Duodenal mucosa (tissue), 2 donors: ENCODE results near the gene SREBF1.
"Not testable (repeated sequence)": the region's sequence is repeated elsewhere in the genome, so short reads cannot be mapped to it uniquely, and the experiment has no call there.

ENCODE experiments used
- H3K27ac ChIP-seq: one replicate; pipeline ENCODE4 v1.7.0; 2013; ENCODE audit warnings: low read depth, low read length
- H3K27me3 ChIP-seq, 2 donors: one replicate each; pipeline ENCODE4 v1.7.0; 2013; ENCODE audit warnings: low read length in 2 of 2, control low read depth in 1 of 2; ENCODE audit not compliant: insufficient read depth in 2 of 2, control insufficient read depth in 1 of 2
- H3K36me3 ChIP-seq, 2 donors: one replicate each; pipeline ENCODE4 v1.7.0; 2013; ENCODE audit warnings: low read length in 2 of 2, control low read depth in 1 of 2; ENCODE audit not compliant: insufficient read depth in 2 of 2, control insufficient read depth in 1 of 2
- H3K4me1 ChIP-seq, 2 donors: one replicate each; pipeline ENCODE4 v1.7.0; 2013; ENCODE audit warnings: low read length in 2 of 2, control low read depth in 1 of 2; ENCODE audit not compliant: insufficient read depth in 2 of 2, control insufficient read depth in 1 of 2
- H3K4me3 ChIP-seq, 2 donors: one replicate each; pipeline ENCODE4 v1.7.0; 2013; ENCODE audit warnings: low read length in 2 of 2, low read depth in 1 of 2
- H3K9ac ChIP-seq, 2 donors: one replicate each; pipeline ENCODE4 v1.7.0; 2013; ENCODE audit warnings: low read length in 2 of 2, low read depth in 1 of 2
- H3K9me3 ChIP-seq, 2 donors: one replicate each; pipeline ENCODE4 v1.7.0; 2013; ENCODE audit warnings: low read length in 2 of 2, control low read depth in 1 of 2; ENCODE audit not compliant: control insufficient read depth in 1 of 2

Gene SREBF1

GRCh38 chr17:17812211-17813054 lies 24.4 kb downstream of the SREBF1 start:
- no peak overlapping the region for H3K9ac ChIP-seq

GRCh38 chr17:17811381-17812210 lies 25.2 kb downstream of the SREBF1 start:
- peaks cover 6 to 42% of the 10 kb centered on the region in 2 donors for H3K36me3 ChIP-seq
- peaks cover 0 to 9% of the 10 kb centered on the region in 2 donors for H3K4me1 ChIP-seq
- no peak overlapping the region for H3K27ac ChIP-seq
- no peak overlapping the region for H3K4me3 ChIP-seq
- no peaks in the 10 kb centered on the region for H3K27me3 ChIP-seq
- H3K9me3 ChIP-seq = no peaks in the 10 kb centered on the region
- H3K9ac ChIP-seq = no peak overlapping the region

More at GRCh38 chr17:17812211-17813054, 24.4 kb downstream of the SREBF1 start:
- peaks cover 6 to 50% of the 10 kb centered on the region in 2 donors for H3K36me3 ChIP-seq
- no peak overlapping the region for H3K27ac ChIP-seq
- H3K4me1 ChIP-seq = peaks cover 0 to 9% of the 10 kb centered on the region in 2 donors
- H3K4me3 ChIP-seq = no peak overlapping the region
- H3K27me3 ChIP-seq = no peaks in the 10 kb centered on the region
- no peaks in the 10 kb centered on the region for H3K9me3 ChIP-seq

GRCh38 chr17:17810895-17811248 lies 25.9 kb downstream of the SREBF1 start:
- Histone ChIP-seq H3K9me3 (no peaks in the 10 kb centered on the region), H3K27me3 (no peaks in the 10 kb centered on the region), H3K4me3 (no peak overlapping the region), H3K4me1 (peaks cover 0 to 9% of the 10 kb centered on the region in 2 donors), H3K36me3 (peaks cover 6 to 37% of the 10 kb centered on the region in 2 donors), H3K9ac (no peak overlapping the region), H3K27ac (no peak overlapping the region)

DNA sequence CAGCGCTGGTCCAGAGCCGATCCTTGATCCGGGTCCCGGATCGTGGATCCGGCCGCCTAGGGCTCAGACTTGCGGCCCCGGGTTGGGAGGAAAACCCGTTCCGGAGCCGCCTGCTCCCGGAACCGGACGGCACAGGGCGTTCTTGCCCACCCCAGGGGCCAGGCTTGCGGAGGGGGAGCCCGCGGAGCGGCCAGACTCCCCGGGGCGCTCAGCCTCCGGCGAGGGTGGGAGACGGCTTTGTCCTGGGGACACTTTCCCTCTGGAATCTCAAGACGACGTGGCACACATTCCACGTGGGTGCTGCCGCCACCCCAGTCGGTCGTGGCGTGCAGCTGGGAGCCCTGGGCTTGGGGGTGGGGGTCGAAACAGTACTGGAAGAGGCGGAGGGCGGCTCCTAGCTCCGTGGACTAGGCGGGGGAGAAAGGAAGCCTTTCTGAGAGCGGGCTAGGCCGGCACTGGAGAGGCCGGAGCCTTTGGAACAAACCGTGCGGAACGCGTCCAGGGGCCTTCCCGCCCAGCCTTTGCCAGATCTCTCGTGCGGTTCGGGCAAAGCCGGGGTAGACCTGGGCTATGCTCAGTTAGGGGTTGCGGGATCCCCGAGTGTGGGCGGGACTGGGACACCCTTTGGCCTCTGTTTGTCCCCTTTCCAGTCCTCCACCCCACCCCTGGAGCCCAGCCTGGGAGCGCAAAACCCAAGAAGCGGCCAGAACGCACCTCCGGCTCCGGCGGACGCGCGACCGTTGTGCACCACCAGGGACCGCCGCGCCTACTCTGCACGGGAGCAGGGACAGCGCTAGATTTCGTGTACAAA lies 26.5 kb downstream of the SREBF1 start:
- Histone ChIP-seq H3K27ac (no peak overlapping the region), H3K36me3 (peaks cover 6 to 37% of the 10 kb centered on the region in 2 donors), H3K9ac (no peak overlapping the region), H3K4me1 (peaks cover 0 to 9% of the 10 kb centered on the region in 2 donors), H3K9me3 (no peaks in the 10 kb centered on the region), H3K4me3 (no peak overlapping the region), H3K27me3 (no peaks in the 10 kb centered on the region)

GRCh38 chr17:17809531-17810083 lies 27.2 kb downstream of the SREBF1 start:
- H3K9me3 ChIP-seq = no peaks in the 10 kb centered on the region
- H3K27me3 ChIP-seq = no peaks in the 10 kb centered on the region
- H3K9ac ChIP-seq = no peak overlapping the region
- H3K36me3 ChIP-seq = peaks cover 6 to 31% of the 10 kb centered on the region in 2 donors
- no peak overlapping the region for H3K27ac ChIP-seq
- H3K4me1 ChIP-seq = peaks cover 0 to 9% of the 10 kb centered on the region in 2 donors
- no peak overlapping the region for H3K4me3 ChIP-seq

DNA sequence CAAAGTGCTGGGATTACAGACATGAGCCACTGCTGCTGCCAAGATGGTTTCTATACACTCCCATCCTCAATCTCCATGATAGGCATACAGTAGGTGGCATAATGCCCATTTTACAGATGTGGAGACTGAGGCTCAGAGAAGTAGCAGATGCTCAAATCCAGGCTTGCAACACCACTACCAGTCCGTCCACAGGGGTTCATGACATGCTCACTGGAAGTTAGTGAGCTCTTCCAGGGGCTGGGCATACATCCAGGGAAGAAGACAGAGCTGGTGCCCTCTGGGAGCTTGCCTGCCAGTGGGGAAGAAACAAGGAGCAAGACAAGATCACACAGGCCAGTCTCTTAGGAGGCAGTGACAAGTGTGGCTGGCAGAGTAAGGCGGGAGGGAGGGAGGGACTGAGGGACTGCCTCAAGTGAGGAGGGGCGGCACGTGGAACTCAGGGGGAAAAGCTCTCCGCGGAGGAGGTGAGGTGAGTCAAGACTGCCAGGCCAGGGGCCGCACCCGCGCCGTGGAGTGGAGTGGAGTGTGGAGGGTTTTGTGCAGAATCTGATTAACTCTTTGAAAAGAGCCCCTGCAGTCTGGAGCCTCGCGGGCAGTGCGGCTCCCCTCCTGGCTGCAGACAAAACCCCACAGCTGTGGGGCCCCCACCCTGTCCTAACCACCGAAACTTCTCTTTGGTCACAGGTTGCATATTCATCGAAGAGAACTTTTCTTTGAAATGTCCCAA lies 27.9 kb downstream of the SREBF1 start:
- no peak overlapping the region for H3K9ac ChIP-seq
- H3K9me3 ChIP-seq = no peaks in the 10 kb centered on the region
- H3K4me1 ChIP-seq = peaks cover 0 to 9% of the 10 kb centered on the region in 2 donors
- H3K36me3 ChIP-seq = peaks cover 6 to 23% of the 10 kb centered on the region in 2 donors
- no peaks in the 10 kb centered on the region for H3K27me3 ChIP-seq
- H3K27ac ChIP-seq = no peak overlapping the region
- no peak overlapping the region for H3K4me3 ChIP-seq

DNA sequence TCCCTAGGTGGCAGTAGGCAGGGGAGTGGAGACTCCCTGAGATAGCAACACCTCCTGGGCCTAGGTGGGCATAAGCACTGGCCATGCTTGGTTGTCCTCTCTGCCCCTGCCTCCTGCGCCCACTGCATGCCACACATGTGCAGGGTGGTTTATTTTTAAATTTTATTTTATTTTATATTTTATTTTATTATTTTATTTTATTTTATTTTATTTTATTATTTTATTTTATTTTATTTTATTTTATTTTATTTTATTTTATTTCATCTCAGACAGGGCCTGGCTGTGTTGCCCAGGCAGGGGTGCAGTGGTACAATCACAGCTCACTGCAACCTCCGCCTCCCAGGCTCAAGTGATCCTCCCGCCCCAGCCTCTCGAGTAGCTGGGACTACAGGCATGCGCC lies 28.6 kb downstream of the SREBF1 start:
- not testable (repeated sequence) for H3K27ac ChIP-seq, H3K4me3 ChIP-seq, H3K9ac ChIP-seq, H3K27me3 ChIP-seq, H3K9me3 ChIP-seq, H3K4me1 ChIP-seq
- peaks cover 6 to 20% of the 10 kb centered on the region in 2 donors for H3K36me3 ChIP-seq

GRCh38 chr17:17807440-17807839 lies 29.3 kb downstream of the SREBF1 start:
- no peaks in the 10 kb centered on the region for H3K27me3 ChIP-seq
- H3K4me3 ChIP-seq = no peak overlapping the region
- no peaks in the 10 kb centered on the region for H3K9me3 ChIP-seq
- H3K4me1 ChIP-seq = peaks cover 0 to 9% of the 10 kb centered on the region in 2 donors
- H3K9ac ChIP-seq = no peak overlapping the region
- H3K27ac ChIP-seq = no peak overlapping the region
- H3K36me3 ChIP-seq = peaks cover 0 to 14% of the 10 kb centered on the region in 2 donors

GRCh38 chr17:17806611-17807274 lies 30.0 kb downstream of the SREBF1 start:
- no peak overlapping the region for H3K9ac ChIP-seq
- peaks cover 0 to 14% of the 10 kb centered on the region in 2 donors for H3K36me3 ChIP-seq
- no peak overlapping the region for H3K4me3 ChIP-seq
- peaks cover 0 to 5% of the 10 kb centered on the region in 2 donors for H3K4me1 ChIP-seq
- H3K27me3 ChIP-seq = no peaks in the 10 kb centered on the region
- no peaks in the 10 kb centered on the region for H3K9me3 ChIP-seq
- no peak overlapping the region for H3K27ac ChIP-seq
